NT2/D1 (cell line): ENCODE results near the gene ITPRID2.

Experiments
- DNase-seq: peaks from one replicate; pipeline ENCODE4 v3.0.0-alpha.2; 2011; ENCODE audit warnings: low read depth, low spot score
- H3K27me3 ChIP-seq: 2 replicates; pipeline ENCODE4 v1.6.0; 2011; ENCODE audit warnings: mild to moderate bottlenecking; ENCODE audit not compliant: insufficient read length, insufficient read depth
- H3K36me3 ChIP-seq: 2 replicates; pipeline ENCODE4 v1.6.1; 2011; ENCODE audit warnings: mild to moderate bottlenecking, low read length, mixed read lengths; ENCODE audit not compliant: insufficient read depth, insufficient read length
- H3K4me1 ChIP-seq: 2 replicates; pipeline ENCODE4 v1.5.1; 2011; ENCODE audit not compliant: insufficient read depth, insufficient read length
- H3K4me3 ChIP-seq: 2 replicates; pipeline ENCODE4 v1.5.1; 2011; ENCODE audit warnings: low read depth; ENCODE audit not compliant: insufficient read length
- H3K9ac ChIP-seq: 2 replicates; pipeline ENCODE4 v1.6.0; 2011; ENCODE audit warnings: low read depth; ENCODE audit not compliant: insufficient read length
- H3K9me3 ChIP-seq: 2 replicates; pipeline ENCODE4 v1.5.1; 2011; ENCODE audit warnings: mild to moderate bottlenecking, low read length; ENCODE audit not compliant: insufficient read depth
- SUZ12 ChIP-seq: IDR thresholded peaks from 2 replicates; pipeline ENCODE4 v1.6.1; 2011; ENCODE audit not compliant: insufficient read length, insufficient read depth; ENCODE audit errors: extremely low read depth
- YY1 ChIP-seq: IDR thresholded peaks from 2 replicates; pipeline ENCODE4 v1.6.1; 2011; ENCODE audit not compliant: insufficient read length, insufficient read depth
- ZNF274 ChIP-seq: IDR thresholded peaks from 2 replicates; pipeline ENCODE4 v1.6.1; 2011; ENCODE audit warnings: mild to moderate bottlenecking, low read depth, low read length

ITPRID2 gene

DNA sequence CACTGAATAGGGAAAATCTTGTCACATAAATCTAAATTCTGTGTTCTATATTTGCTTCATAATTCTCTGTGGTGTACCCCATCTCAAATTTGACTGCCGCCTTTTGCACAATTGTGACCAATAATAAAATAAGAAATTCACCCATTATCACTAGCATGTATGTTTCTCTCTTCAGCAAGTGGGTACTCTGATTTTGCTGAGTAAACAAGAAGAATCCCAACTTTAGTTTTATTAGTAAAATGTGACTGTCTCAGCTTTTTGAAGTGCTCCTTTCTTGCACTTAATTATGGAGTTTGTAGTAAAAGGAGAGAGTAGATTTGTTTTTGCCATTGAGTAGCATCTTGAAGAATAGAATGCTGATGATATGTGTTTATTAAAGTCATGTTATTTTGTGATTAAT, 16.1 kb downstream of the ITPRID2 start:
- peaks cover 42% of the 10 kb centered on the region for H3K36me3 ChIP-seq
- no peak for TF ChIP-seq YY1
- no peak for TF ChIP-seq ZNF274
- TF ChIP-seq SUZ12: no peak
- H3K4me1 ChIP-seq: no peaks in the 10 kb centered on the region
- no peak for DNase-seq
- H3K9me3 ChIP-seq: no peaks in the 10 kb centered on the region
- H3K9ac ChIP-seq: no peak overlapping the region
- H3K27me3 ChIP-seq: no peaks in the 10 kb centered on the region
- no peak overlapping the region for H3K4me3 ChIP-seq

GRCh38 chr2:181910028-181910831, 18.7 kb downstream of the ITPRID2 start:
- no peak for DNase-seq
- Histone ChIP-seq H3K9me3 (no peaks in the 10 kb centered on the region), H3K9ac (no peak overlapping the region), H3K4me1 (no peaks in the 10 kb centered on the region), H3K27me3 (no peaks in the 10 kb centered on the region), H3K36me3 (peaks cover 46% of the 10 kb centered on the region), H3K4me3 (no peak overlapping the region)
- TF ChIP-seq YY1 (no peak), ZNF274 (no peak), SUZ12 (no peak)

DNA sequence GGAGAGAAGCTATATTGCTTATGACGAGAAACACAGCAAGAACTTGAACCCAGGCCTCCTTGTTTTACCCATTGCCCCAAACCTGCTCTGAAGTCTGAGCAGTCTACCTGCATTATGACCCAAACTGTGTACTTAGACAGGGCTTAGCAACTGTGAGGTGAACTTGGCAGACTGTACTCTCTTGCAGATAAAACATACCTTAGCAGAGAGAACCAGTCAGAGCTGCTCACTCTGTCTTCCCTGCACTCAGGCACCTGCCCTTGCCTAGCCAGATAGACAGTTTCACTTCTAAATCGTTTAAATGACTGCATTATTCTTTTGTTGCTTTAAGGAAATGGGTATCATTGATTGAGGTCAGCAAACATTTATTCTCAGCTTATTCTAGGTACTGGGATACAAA, 20.3 kb downstream of the ITPRID2 start:
- DNase-seq: no peak
- Histone ChIP-seq H3K9me3 (no peaks in the 10 kb centered on the region), H3K27me3 (no peaks in the 10 kb centered on the region), H3K9ac (no peak overlapping the region), H3K36me3 (peaks cover 56% of the 10 kb centered on the region), H3K4me3 (no peak overlapping the region), H3K4me1 (no peaks in the 10 kb centered on the region)
- TF ChIP-seq SUZ12 (no peak), ZNF274 (no peak), YY1 (no peak)

- no peak for TF ChIP-seq SUZ12
- TF ChIP-seq YY1: no peak
- TF ChIP-seq ZNF274: no peak
- Histone ChIP-seq H3K36me3 (peaks cover 78% of the 10 kb centered on the region), H3K4me1 (no peaks in the 10 kb centered on the region), H3K9me3 (no peaks in the 10 kb centered on the region), H3K9ac (no peak overlapping the region), H3K27me3 (no peaks in the 10 kb centered on the region), H3K4me3 (no peak overlapping the region)
- DNase-seq: no peak
Measured at GRCh38 chr2:181915102-181915501, 23.6 kb downstream of the ITPRID2 start.

- H3K27me3 ChIP-seq: no peaks in the 10 kb centered on the region
- no peaks in the 10 kb centered on the region for H3K9me3 ChIP-seq
- H3K9ac ChIP-seq: no peak overlapping the region
- H3K4me3 ChIP-seq: no peak overlapping the region
- no peaks in the 10 kb centered on the region for H3K4me1 ChIP-seq
- peaks cover 77% of the 10 kb centered on the region for H3K36me3 ChIP-seq
- no peak for DNase-seq
- TF ChIP-seq YY1: no peak
- no peak for TF ChIP-seq ZNF274
- TF ChIP-seq SUZ12: no peak
Measured at GRCh38 chr2:181916726-181917718, 25.5 kb downstream of the ITPRID2 start.

- TF ChIP-seq ZNF274: no peak
- no peak for TF ChIP-seq YY1
- TF ChIP-seq SUZ12: no peak
- H3K4me1 ChIP-seq: no peaks in the 10 kb centered on the region
- no peak overlapping the region for H3K4me3 ChIP-seq
- no peak for DNase-seq
- no peak overlapping the region for H3K9ac ChIP-seq
- H3K36me3 ChIP-seq: peaks cover 86% of the 10 kb centered on the region
- no peaks in the 10 kb centered on the region for H3K9me3 ChIP-seq
- H3K27me3 ChIP-seq: no peaks in the 10 kb centered on the region
Measured at GRCh38 chr2:181918188-181918587, 26.7 kb downstream of the ITPRID2 start.

DNA sequence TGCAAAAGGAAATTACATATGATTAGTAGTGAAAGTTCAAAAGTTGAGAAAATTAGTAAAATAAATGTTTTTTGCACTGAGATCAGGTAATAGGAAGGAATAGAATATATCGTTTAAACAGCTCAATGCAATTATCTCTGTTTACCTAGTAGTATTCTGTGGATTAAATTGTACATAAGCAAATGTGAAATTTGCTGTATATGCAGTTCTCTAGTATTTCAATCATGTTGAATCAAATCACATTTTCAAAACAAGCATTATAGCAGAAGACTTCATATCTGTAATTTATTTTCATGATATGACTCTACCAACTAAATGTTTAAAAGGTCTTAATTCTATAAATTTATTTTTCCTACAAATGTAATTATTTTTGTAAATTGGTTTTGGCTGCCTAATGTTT, 31.6 kb downstream of the ITPRID2 start:
- no peak for DNase-seq
- Histone ChIP-seq H3K9ac (no peak overlapping the region), H3K36me3 (peaks cover 63% of the 10 kb centered on the region), H3K27me3 (no peaks in the 10 kb centered on the region), H3K9me3 (no peaks in the 10 kb centered on the region), H3K4me3 (no peak overlapping the region), H3K4me1 (no peaks in the 10 kb centered on the region)
- TF ChIP-seq SUZ12 (no peak), YY1 (no peak), ZNF274 (no peak)
